DOHH2 (cell line): Measurements from ENCODE around the gene STRN.

ENCODE experiments used
- H3F3A ChIP-seq: fragments of 200-600 bp; sonication (generic), shearing (Covaris generic); 2 replicates; pipeline ENCODE4 v1.6.0; 2016; ENCODE audit warnings: antibody characterized with exemption, mild to moderate bottlenecking; ENCODE audit not compliant: control insufficient read depth, insufficient read depth
- H3K27ac ChIP-seq: fragments of 200-600 bp; sonication (generic); 2 replicates; pipeline ENCODE4 v1.5.1; 2014; ENCODE audit warnings: low read depth, mild to moderate bottlenecking, low read length, moderate library complexity
- H3K27me3 ChIP-seq: fragments of 200-600 bp; sonication (generic); 2 replicates; pipeline ENCODE4 v1.6.1; 2014; ENCODE audit warnings: mild to moderate bottlenecking, low read length, mixed read lengths; ENCODE audit not compliant: control insufficient read depth
- H3K36me3 ChIP-seq: fragments of 200-600 bp; sonication (generic); 2 replicates; pipeline ENCODE4 v1.6.1; 2014; ENCODE audit warnings: mild to moderate bottlenecking, low read length, moderate library complexity, mixed read lengths; ENCODE audit not compliant: control insufficient read depth
- H3K4me1 ChIP-seq: fragments of 200-600 bp; sonication (generic); 2 replicates; pipeline ENCODE4 v1.6.1; 2014; ENCODE audit warnings: mild to moderate bottlenecking, low read length, mixed read lengths; ENCODE audit not compliant: control insufficient read depth
- H3K4me2 ChIP-seq: fragments of 200-600 bp; sonication (generic); 2 replicates; pipeline ENCODE4 v1.6.0; 2014; ENCODE audit warnings: mild to moderate bottlenecking, low read length, moderate library complexity
- H3K4me3 ChIP-seq: fragments of 200-600 bp; sonication (generic); 2 replicates; pipeline ENCODE4 v1.5.1; 2014; ENCODE audit warnings: mild to moderate bottlenecking, low read length, mixed read lengths
- H3K79me2 ChIP-seq: fragments of 200-600 bp; sonication (generic); 2 replicates; pipeline ENCODE4 v1.6.1; 2014; ENCODE audit warnings: mild to moderate bottlenecking, low read length, mixed read lengths; ENCODE audit not compliant: control insufficient read depth
- H3K9me2 ChIP-seq: fragments of 200-600 bp; sonication (generic); replicated peaks from 2 replicates; pipeline ENCODE4 v1.6.1; 2014; ENCODE audit warnings: mild to moderate bottlenecking, low read length, mixed read lengths; ENCODE audit not compliant: control insufficient read depth
- H3K9me3 ChIP-seq: fragments of 200-600 bp; sonication (generic); 2 replicates; pipeline ENCODE4 v1.6.1; 2014; ENCODE audit warnings: antibody characterized with exemption, low read length, mixed read lengths; ENCODE audit not compliant: control insufficient read depth, insufficient read depth
- H4K20me1 ChIP-seq: fragments of 200-600 bp; sonication (generic); 2 replicates; pipeline ENCODE4 v1.6.0; 2014; ENCODE audit warnings: low read depth, mild to moderate bottlenecking, antibody characterized with exemption, low read length, moderate library complexity; ENCODE audit not compliant: control insufficient read depth, insufficient read depth
- EZH2phosphoT487 ChIP-seq: fragments of 200-600 bp; sonication (generic); IDR thresholded peaks from 2 replicates; pipeline ENCODE4 v1.6.1; 2017; ENCODE audit warnings: borderline replicate concordance, mild to moderate bottlenecking, antibody characterized with exemption, low read length, moderate library complexity, mixed read lengths
- TF ChIP-seq, protein P1 (sequence below): fragments of 200-600 bp; sonication (generic); IDR thresholded peaks from one replicate; pipeline ENCODE4 v1.5.1; 2014; ENCODE audit warnings: antibody characterized with exemption, mild to moderate bottlenecking, low read depth, low read length; ENCODE audit not compliant: poor library complexity, severe bottlenecking

Gene STRN

DNA sequence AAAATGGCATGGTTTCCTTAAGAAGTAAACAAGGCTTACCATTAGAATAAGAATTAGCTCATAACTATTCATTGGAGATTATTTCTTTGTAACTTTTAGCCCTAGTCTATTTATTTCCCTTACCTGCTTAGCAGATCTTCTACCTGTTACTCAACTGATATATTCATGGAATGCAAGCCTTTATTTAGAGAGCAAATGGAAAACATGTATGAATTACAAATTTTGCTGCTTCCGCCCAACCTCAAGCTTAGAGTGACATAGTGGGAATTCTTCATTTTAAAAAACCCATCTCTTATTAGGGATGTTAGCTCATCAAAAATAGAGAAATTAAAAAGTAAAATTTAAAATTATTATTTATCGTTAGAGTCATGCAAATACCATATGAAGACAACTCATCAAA lies 110.9 kb downstream of the STRN start:
- H3K4me3 ChIP-seq, result no peak overlapping the region
- peaks cover 11% of the 10 kb centered on the region for H3K36me3 ChIP-seq
- no peaks in the 10 kb centered on the region for H3F3A ChIP-seq
- H3K4me2 ChIP-seq, result no peak overlapping the region
- no peaks in the 10 kb centered on the region for H3K79me2 ChIP-seq
- no peaks in the 10 kb centered on the region for H3K9me2 ChIP-seq
- no peaks in the 10 kb centered on the region for H4K20me1 ChIP-seq
- H3K4me1 ChIP-seq, result no peaks in the 10 kb centered on the region
- no peak overlapping the region for H3K27ac ChIP-seq
- TF ChIP-seq EZH2phosphoT487, result no peak
- TF ChIP-seq, protein P1, sequence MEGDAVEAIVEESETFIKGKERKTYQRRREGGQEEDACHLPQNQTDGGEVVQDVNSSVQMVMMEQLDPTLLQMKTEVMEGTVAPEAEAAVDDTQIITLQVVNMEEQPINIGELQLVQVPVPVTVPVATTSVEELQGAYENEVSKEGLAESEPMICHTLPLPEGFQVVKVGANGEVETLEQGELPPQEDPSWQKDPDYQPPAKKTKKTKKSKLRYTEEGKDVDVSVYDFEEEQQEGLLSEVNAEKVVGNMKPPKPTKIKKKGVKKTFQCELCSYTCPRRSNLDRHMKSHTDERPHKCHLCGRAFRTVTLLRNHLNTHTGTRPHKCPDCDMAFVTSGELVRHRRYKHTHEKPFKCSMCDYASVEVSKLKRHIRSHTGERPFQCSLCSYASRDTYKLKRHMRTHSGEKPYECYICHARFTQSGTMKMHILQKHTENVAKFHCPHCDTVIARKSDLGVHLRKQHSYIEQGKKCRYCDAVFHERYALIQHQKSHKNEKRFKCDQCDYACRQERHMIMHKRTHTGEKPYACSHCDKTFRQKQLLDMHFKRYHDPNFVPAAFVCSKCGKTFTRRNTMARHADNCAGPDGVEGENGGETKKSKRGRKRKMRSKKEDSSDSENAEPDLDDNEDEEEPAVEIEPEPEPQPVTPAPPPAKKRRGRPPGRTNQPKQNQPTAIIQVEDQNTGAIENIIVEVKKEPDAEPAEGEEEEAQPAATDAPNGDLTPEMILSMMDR, result no peak
- no peaks in the 10 kb centered on the region for H3K9me3 ChIP-seq
- H3K27me3 ChIP-seq, result no peaks in the 10 kb centered on the region

DNA sequence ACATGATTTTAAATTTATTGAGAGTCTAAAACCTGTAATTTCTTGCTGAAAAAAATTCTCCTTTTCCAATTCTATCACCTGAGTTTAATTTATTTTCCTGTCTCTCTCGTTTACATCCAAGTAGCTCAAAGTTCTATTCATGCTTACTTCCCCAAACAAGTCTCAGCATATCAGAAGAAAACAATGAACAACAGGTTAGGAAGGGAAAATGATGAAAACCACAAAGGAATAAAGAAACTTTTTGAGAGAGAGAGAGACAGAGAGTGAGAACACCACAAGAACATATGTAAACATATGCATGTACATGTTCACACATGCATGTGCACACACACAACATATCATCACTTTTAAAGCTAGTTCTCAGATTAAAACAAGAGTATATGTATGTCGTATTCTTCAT lies 112.1 kb downstream of the STRN start:
- Histone ChIP-seq H3K79me2 (no peaks in the 10 kb centered on the region), H3K4me3 (no peak overlapping the region), H3K36me3 (peaks cover 17% of the 10 kb centered on the region), H3F3A (no peaks in the 10 kb centered on the region), H3K4me1 (no peaks in the 10 kb centered on the region), H3K4me2 (no peak overlapping the region), H4K20me1 (no peaks in the 10 kb centered on the region), H3K27me3 (no peaks in the 10 kb centered on the region), H3K9me3 (no peaks in the 10 kb centered on the region), H3K27ac (no peak overlapping the region), H3K9me2 (no peaks in the 10 kb centered on the region)
- no peak for TF ChIP-seq EZH2phosphoT487
- TF ChIP-seq, protein P1, result no peak

DNA sequence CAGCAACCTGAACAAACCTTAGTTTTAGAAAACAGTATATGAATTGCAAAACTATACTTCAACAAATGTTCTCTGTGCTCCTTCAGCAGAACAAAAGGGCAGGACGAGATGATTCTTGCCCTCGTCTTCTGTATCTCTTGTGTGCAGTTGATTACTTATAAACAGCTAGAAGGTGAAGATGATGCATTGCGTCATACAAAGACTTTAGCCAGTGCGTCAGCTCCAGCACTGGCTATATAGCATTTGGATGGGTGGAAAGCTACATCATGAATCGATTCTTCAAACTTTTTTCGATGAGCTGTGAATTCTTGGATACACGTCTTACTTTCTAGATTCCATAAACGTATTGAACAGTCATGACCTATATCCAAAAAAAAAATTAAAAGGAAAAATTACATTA lies 117.1 kb downstream of the STRN start:
- H3K9me2 ChIP-seq, result no peaks in the 10 kb centered on the region
- H3K4me3 ChIP-seq, result no peak overlapping the region
- no peak overlapping the region for H3K4me2 ChIP-seq
- peaks cover 11% of the 10 kb centered on the region for H3K36me3 ChIP-seq
- no peak overlapping the region for H3K27ac ChIP-seq
- H3K4me1 ChIP-seq, result no peaks in the 10 kb centered on the region
- H3F3A ChIP-seq, result no peaks in the 10 kb centered on the region
- no peaks in the 10 kb centered on the region for H4K20me1 ChIP-seq
- H3K9me3 ChIP-seq, result no peaks in the 10 kb centered on the region
- H3K27me3 ChIP-seq, result no peaks in the 10 kb centered on the region
- no peaks in the 10 kb centered on the region for H3K79me2 ChIP-seq
- TF ChIP-seq, protein P1, result no peak
- TF ChIP-seq EZH2phosphoT487, result no peak

DNA sequence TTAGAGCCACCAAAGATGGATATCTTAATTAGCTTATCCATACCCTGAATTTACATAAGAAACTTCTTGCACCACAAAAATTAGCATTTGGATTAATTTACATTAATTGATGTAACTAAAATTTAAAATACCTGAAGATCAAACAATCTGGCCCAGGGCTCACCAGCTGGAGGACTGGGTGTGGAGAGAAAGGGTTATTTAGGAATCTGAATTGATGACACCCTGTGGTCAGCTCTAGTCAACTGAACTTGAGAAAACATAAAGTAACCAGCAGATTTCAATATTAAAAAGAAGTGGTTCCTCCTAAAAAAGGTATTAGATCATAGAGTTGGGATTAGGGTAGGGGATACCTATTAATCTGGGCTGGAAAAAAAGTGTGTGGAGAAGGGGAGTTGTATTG lies 122.5 kb downstream of the STRN start:
- H4K20me1 ChIP-seq, result no peaks in the 10 kb centered on the region
- H3K9me2 ChIP-seq, result no peaks in the 10 kb centered on the region
- H3K4me3 ChIP-seq, result no peak overlapping the region
- H3F3A ChIP-seq, result no peaks in the 10 kb centered on the region
- no peaks in the 10 kb centered on the region for H3K9me3 ChIP-seq
- H3K27ac ChIP-seq, result no peak overlapping the region
- no peaks in the 10 kb centered on the region for H3K79me2 ChIP-seq
- no peaks in the 10 kb centered on the region for H3K27me3 ChIP-seq
- H3K4me2 ChIP-seq, result no peak overlapping the region
- no peak for TF ChIP-seq EZH2phosphoT487
- TF ChIP-seq, protein P1, result no peak
- H3K36me3 ChIP-seq, result peaks cover under 1% of the 10 kb centered on the region
- no peaks in the 10 kb centered on the region for H3K4me1 ChIP-seq
